HEK293 (cell line): ENCODE measurements around the gene RCC1.

Experiments
- CTCF ChIA-PET: fragments of 350-600 bp; formaldehyde crosslinking; extraction: SDS; loops from one replicate; lab custom pipeline; 2021; ENCODE audit warnings: antibody characterized with exemption; lab: Yijun Ruan, JAX
- POLR2A ChIA-PET: fragments of 300-600 bp; formaldehyde crosslinking; extraction: SDS; loops from one replicate; lab custom pipeline; 2020; ENCODE audit warnings: antibody characterized with exemption, inconsistent platforms; lab: Yijun Ruan, JAX
- H3K27ac ChIP-seq: fragments of 200-500 bp; sonication (Bioruptor generic); 2 replicates; pipeline ENCODE4 v1.5.1; 2014; ENCODE audit warnings: low read depth, low read length, control low read depth, inconsistent platforms; ENCODE audit errors: extremely low read depth
- H3K36me3 ChIP-seq, 2 experiments: fragments of 200-500 bp in 1 of 2; sonication (Bioruptor generic) in 1 of 2; 1 replicate in 1 of 2; 2 replicates in 1 of 2; pipeline ENCODE4 v1.5.1; 2014 to 2017; ENCODE audit warnings: inconsistent platforms in 2 of 2, low read length in 2 of 2; ENCODE audit not compliant: control insufficient read depth in 2 of 2, insufficient read depth in 1 of 2
- H3K4me1 ChIP-seq: fragments of 200-500 bp; sonication (Bioruptor generic); 2 replicates; pipeline ENCODE4 v1.5.1; 2014; ENCODE audit warnings: mild to moderate bottlenecking, low read length, inconsistent platforms; ENCODE audit not compliant: control insufficient read depth, insufficient read depth
- H3K4me3 ChIP-seq: 2 replicates; pipeline ENCODE4 v1.5.1; 2011; ENCODE audit warnings: low read depth, mild to moderate bottlenecking, control low read depth, low read length, moderate library complexity
- H3K9me3 ChIP-seq: fragments of 200-500 bp; sonication (Bioruptor generic); 2 replicates; pipeline ENCODE4 v1.5.1; 2014; ENCODE audit warnings: low read depth, low read length, inconsistent platforms; ENCODE audit not compliant: control insufficient read depth, insufficient read depth
- ATF2 ChIP-seq: fragments of 450-650 bp; formaldehyde crosslinking; IDR thresholded peaks from 2 replicates; pipeline ENCODE4 v1.5.1; 2016; ENCODE audit warnings: missing biosample characterization, missing genetic modification characterization, low read depth
- BCL11A ChIP-seq: fragments of 450-650 bp; formaldehyde crosslinking; IDR thresholded peaks from 2 replicates; pipeline ENCODE4 v1.5.1; 2016; ENCODE audit warnings: low read depth, missing biosample characterization, missing genetic modification characterization
- EGR2 ChIP-seq: fragments of 450-650 bp; formaldehyde crosslinking; IDR thresholded peaks from 2 replicates; pipeline ENCODE4 v1.5.1; 2016; ENCODE audit warnings: low read depth, missing biosample characterization, missing genetic modification characterization
- KLF1 ChIP-seq: fragments of 450-650 bp; formaldehyde crosslinking; IDR thresholded peaks from 2 replicates; pipeline ENCODE4 v1.5.1; 2016; ENCODE audit warnings: missing biosample characterization, missing genetic modification characterization
- SCRT1 ChIP-seq: fragments of 450-650 bp; formaldehyde crosslinking; IDR thresholded peaks from 2 replicates; pipeline ENCODE4 v1.5.1; 2016; ENCODE audit warnings: missing biosample characterization, missing genetic modification characterization, borderline replicate concordance
- SP2 ChIP-seq: fragments of 450-650 bp; formaldehyde crosslinking; IDR thresholded peaks from 2 replicates; pipeline ENCODE4 v1.5.1; 2016; ENCODE audit warnings: missing biosample characterization, missing genetic modification characterization
- WT1 ChIP-seq: fragments of 450-650 bp; formaldehyde crosslinking; IDR thresholded peaks from 2 replicates; pipeline ENCODE4 v1.5.1; 2016; ENCODE audit warnings: missing biosample characterization, missing genetic modification characterization
- ZBTB17 ChIP-seq: fragments of 450-650 bp; formaldehyde crosslinking; IDR thresholded peaks from 2 replicates; pipeline ENCODE4 v1.5.1; 2016; ENCODE audit warnings: missing biosample characterization, missing genetic modification characterization
- ZBTB26 ChIP-seq: fragments of 450-650 bp; formaldehyde crosslinking; optimal IDR thresholded peaks from 2 replicates; pipeline ENCODE3; 2016; ENCODE audit warnings: missing biosample characterization, mild to moderate bottlenecking, missing genetic modification characterization
- ZFP3 ChIP-seq: fragments of 450-650 bp; formaldehyde crosslinking; IDR thresholded peaks from 2 replicates; pipeline ENCODE4 v1.5.1; 2016; ENCODE audit warnings: low read depth, missing biosample characterization, missing genetic modification characterization
- ZNF114 ChIP-seq: fragments of 450-650 bp; formaldehyde crosslinking; IDR thresholded peaks from 2 replicates; pipeline ENCODE4 v1.5.0; 2017; ENCODE audit warnings: missing biosample characterization, missing genetic modification characterization
- ZNF155 ChIP-seq: fragments of 450-650 bp; formaldehyde crosslinking; IDR thresholded peaks from 2 replicates; pipeline ENCODE4 v1.5.1; 2016; ENCODE audit warnings: missing biosample characterization, missing genetic modification characterization
- ZNF211 ChIP-seq: fragments of 450-650 bp; formaldehyde crosslinking; IDR thresholded peaks from 2 replicates; pipeline ENCODE4 v1.5.1; 2016; ENCODE audit warnings: low read depth, missing biosample characterization, missing genetic modification characterization
- ZNF324 ChIP-seq: fragments of 450-650 bp; formaldehyde crosslinking; IDR thresholded peaks from 2 replicates; pipeline ENCODE4 v1.5.1; 2016; ENCODE audit warnings: missing biosample characterization, missing genetic modification characterization
- ZNF394 ChIP-seq: fragments of 450-650 bp; formaldehyde crosslinking; IDR thresholded peaks from 2 replicates; pipeline ENCODE4 v1.5.1; 2016; ENCODE audit warnings: missing biosample characterization, missing genetic modification characterization, mild to moderate bottlenecking, moderate library complexity, borderline replicate concordance
- ZNF488 ChIP-seq: fragments of 450-650 bp; formaldehyde crosslinking; IDR thresholded peaks from 2 replicates; pipeline ENCODE4 v1.5.1; 2016; ENCODE audit warnings: missing biosample characterization, missing genetic modification characterization
- ZNF544 ChIP-seq: fragments of 450-650 bp; formaldehyde crosslinking; IDR thresholded peaks from 2 replicates; pipeline ENCODE4 v1.5.0; 2017; ENCODE audit warnings: missing biosample characterization, missing genetic modification characterization
- ZNF639 ChIP-seq: fragments of 450-650 bp; formaldehyde crosslinking; IDR thresholded peaks from 2 replicates; pipeline ENCODE4 v1.5.1; 2016; ENCODE audit warnings: missing biosample characterization, missing genetic modification characterization
- ZNF658 ChIP-seq: fragments of 450-650 bp; formaldehyde crosslinking; IDR thresholded peaks from 2 replicates; pipeline ENCODE4; 2016; ENCODE audit warnings: missing biosample characterization, missing genetic modification characterization
- ZNF692 ChIP-seq: fragments of 450-650 bp; formaldehyde crosslinking; IDR thresholded peaks from 2 replicates; pipeline ENCODE4 v1.5.1; 2016; ENCODE audit warnings: missing biosample characterization, missing genetic modification characterization
- ZNF76 ChIP-seq: fragments of 450-650 bp; formaldehyde crosslinking; IDR thresholded peaks from 2 replicates; pipeline ENCODE4; 2016; ENCODE audit warnings: low read depth, missing biosample characterization, missing genetic modification characterization, borderline replicate concordance
- ZNF768 ChIP-seq: fragments of 450-650 bp; formaldehyde crosslinking; IDR thresholded peaks from 2 replicates; pipeline ENCODE4 v1.5.1; 2018; ENCODE audit warnings: missing biosample characterization, mild to moderate bottlenecking, missing genetic modification characterization
- TF ChIP-seq, protein P1 (sequence below): fragments of 450-650 bp; formaldehyde crosslinking; IDR thresholded peaks from 2 replicates; pipeline ENCODE4 v1.5.1; 2016; ENCODE audit warnings: missing biosample characterization, missing genetic modification characterization
- TF ChIP-seq, protein P2 (sequence below): fragments of 450-650 bp; formaldehyde crosslinking; IDR thresholded peaks from 2 replicates; pipeline ENCODE4 v1.5.1; 2016; ENCODE audit warnings: missing biosample characterization, missing genetic modification characterization
- TF ChIP-seq, protein P3 (sequence below): IDR thresholded peaks from 2 replicates; pipeline ENCODE4 v1.6.1; 2011; ENCODE audit warnings: mild to moderate bottlenecking, low read depth, low read length, borderline replicate concordance

Gene RCC1

DNA sequence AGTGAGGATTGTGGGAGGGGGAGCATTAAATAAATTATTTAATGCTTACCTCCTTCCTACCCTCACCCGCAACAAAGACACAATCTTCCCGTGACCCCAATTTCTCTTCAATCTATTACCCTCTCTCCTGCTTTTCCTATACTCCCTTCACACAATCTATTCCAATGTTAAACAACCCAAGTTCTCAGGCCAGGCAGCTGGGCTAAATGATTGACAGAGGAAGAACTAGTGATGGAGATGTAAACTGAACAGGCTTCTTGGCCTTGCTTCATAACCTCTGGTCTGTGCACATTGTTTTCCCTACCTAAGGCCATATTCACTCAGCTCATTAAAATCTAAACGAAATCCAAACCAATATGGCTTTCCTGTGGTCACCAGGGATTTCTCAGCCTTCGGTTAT lies 3.9 kb upstream of the RCC1 start:
- CTCF ChIA-PET: no interaction called here
- H3K9me3 ChIP-seq: no peaks in the 10 kb centered on the region
- POLR2A ChIA-PET: no interaction called here

DNA sequence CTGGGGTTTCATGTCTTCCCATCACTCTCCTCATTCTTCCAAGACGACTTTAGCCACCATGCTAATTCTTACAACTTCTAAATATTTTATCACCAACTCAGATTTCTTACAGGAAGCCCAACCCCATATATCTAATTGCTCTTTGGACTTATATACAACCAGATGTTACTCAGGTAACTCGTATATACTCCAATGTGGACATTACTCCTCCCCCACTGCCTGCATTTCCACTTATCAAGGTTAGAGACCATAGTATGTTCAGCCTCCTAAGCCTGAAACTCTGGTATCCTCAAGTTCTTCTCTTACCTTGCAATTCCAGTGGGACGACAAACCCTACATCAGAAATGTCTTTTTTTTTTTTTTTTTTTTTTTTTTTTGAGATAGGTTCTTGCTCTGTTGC lies 2.7 kb upstream of the RCC1 start:
- Histone ChIP-seq H3K27ac (no peak overlapping the region), H3K36me3 (peaks cover 0 to 20% of the 10 kb centered on the region in 2 experiments; a peak in 2 of 3 replicates), H3K4me1 (no peaks in the 10 kb centered on the region; the same call in 1 of the 2 replicates), H3K9me3 (no peaks in the 10 kb centered on the region), H3K4me3 (no peak overlapping the region)
- ChIA-PET CTCF (no interaction called here), POLR2A (no interaction called here)
- TF ChIP-seq ZFP3 (tag by site-specific recombination) (no peak), KLF1 (tag by site-specific recombination) (no peak), WT1 (tag by site-specific recombination) (no peak), ZNF324 (tag by site-specific recombination) (no peak), ZNF692 (tag by site-specific recombination) (no peak), SCRT1 (tag by site-specific recombination) (no peak), ZNF114 (tag by site-specific recombination) (no peak), ATF2 (no peak), EGR2 (tag by site-specific recombination) (no peak), ZNF155 (tag by site-specific recombination) (no peak), ZNF768 (tag by site-specific recombination) (no peak)
- TF ChIP-seq, protein P1, sequence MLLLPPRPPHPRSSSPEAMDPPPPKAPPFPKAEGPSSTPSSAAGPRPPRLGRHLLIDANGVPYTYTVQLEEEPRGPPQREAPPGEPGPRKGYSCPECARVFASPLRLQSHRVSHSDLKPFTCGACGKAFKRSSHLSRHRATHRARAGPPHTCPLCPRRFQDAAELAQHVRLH (tag by site-specific recombination): no peak

More for the DNA sequence above, 3.9 kb upstream of the RCC1 start:
- Histone ChIP-seq H3K27ac (no peak overlapping the region), H3K36me3 (peaks cover 0 to 20% of the 10 kb centered on the region in 2 experiments; a peak in 2 of 3 replicates), H3K4me1 (no peaks in the 10 kb centered on the region), H3K4me3 (no peak overlapping the region)
- TF ChIP-seq ZBTB17 (tag by site-specific recombination) (no peak), ZNF488 (no peak), ZNF211 (no peak), ZNF76 (tag by site-specific recombination) (no peak), BCL11A (no peak), ZBTB26 (tag by site-specific recombination) (no peak), ZNF544 (no peak), ZNF394 (tag by site-specific recombination) (no peak), ZNF658 (tag by site-specific recombination) (no peak), SP2 (tag by site-specific recombination) (no peak), ZNF639 (tag by site-specific recombination) (no peak)
- TF ChIP-seq, protein P2, sequence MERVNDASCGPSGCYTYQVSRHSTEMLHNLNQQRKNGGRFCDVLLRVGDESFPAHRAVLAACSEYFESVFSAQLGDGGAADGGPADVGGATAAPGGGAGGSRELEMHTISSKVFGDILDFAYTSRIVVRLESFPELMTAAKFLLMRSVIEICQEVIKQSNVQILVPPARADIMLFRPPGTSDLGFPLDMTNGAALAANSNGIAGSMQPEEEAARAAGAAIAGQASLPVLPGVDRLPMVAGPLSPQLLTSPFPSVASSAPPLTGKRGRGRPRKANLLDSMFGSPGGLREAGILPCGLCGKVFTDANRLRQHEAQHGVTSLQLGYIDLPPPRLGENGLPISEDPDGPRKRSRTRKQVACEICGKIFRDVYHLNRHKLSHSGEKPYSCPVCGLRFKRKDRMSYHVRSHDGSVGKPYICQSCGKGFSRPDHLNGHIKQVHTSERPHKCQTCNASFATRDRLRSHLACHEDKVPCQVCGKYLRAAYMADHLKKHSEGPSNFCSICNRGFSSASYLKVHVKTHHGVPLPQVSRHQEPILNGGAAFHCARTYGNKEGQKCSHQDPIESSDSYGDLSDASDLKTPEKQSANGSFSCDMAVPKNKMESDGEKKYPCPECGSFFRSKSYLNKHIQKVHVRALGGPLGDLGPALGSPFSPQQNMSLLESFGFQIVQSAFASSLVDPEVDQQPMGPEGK (tag by site-specific recombination): no peak
- TF ChIP-seq, protein P3, sequence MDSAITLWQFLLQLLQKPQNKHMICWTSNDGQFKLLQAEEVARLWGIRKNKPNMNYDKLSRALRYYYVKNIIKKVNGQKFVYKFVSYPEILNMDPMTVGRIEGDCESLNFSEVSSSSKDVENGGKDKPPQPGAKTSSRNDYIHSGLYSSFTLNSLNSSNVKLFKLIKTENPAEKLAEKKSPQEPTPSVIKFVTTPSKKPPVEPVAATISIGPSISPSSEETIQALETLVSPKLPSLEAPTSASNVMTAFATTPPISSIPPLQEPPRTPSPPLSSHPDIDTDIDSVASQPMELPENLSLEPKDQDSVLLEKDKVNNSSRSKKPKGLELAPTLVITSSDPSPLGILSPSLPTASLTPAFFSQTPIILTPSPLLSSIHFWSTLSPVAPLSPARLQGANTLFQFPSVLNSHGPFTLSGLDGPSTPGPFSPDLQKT: no peak
